Activated gamma-delta T cell treated with anti-CD3 and anti-CD28 coated beads, Interleukin-2, amount 50 U/mL, for 16 hours (primary cell): ENCODE results near the gene PSMC2.

ENCODE experiments used
- DNase-seq: peaks from one replicate; pipeline ENCODE4 v3.0.0-alpha.2; 2020; ENCODE audit warnings: low read depth

PSMC2 gene

GRCh38 chr7:103347507-103348267, at the start of gene PSMC2:
TSS of gene PSMC2 (plus strand) at chr7:103347643. CDS start at chr7:103347712, 69 bp downstream.
- peak; percentile 77 for DNase-seq

- no peak for DNase-seq
These were observed 49.6 kb upstream of the PSMC2 start for GRCh38 chr7:103297837-103298179.

- no peak for DNase-seq
These were observed 47.8 kb upstream of the PSMC2 start for GRCh38 chr7:103299660-103300059.

GRCh38 chr7:103301441-103301840, 46.0 kb upstream of the PSMC2 start:
- no peak for DNase-seq

- no peak for DNase-seq
These were observed 39.8 kb upstream of the PSMC2 start for GRCh38 chr7:103307503-103308231.

- no peak for DNase-seq
These were observed 32.6 kb upstream of the PSMC2 start for GRCh38 chr7:103314852-103315251.

GRCh38 chr7:103316380-103316941, 31.0 kb upstream of the PSMC2 start:
- DNase-seq: no peak

- no peak for DNase-seq
These were observed 30.4 kb upstream of the PSMC2 start for GRCh38 chr7:103317009-103317408.

GRCh38 chr7:103325744-103326143, 21.7 kb upstream of the PSMC2 start:
- DNase-seq: no peak

GRCh38 chr7:103336761-103337160, 10.7 kb upstream of the PSMC2 start:
- DNase-seq: no peak

GRCh38 chr7:103338864-103339263, 8.6 kb upstream of the PSMC2 start:
- no peak for DNase-seq

- DNase-seq: no peak
These were observed 6.0 kb upstream of the PSMC2 start for GRCh38 chr7:103341466-103341865.

- DNase-seq: no peak
These were observed 4.1 kb upstream of the PSMC2 start for GRCh38 chr7:103343332-103343731.

GRCh38 chr7:103343758-103344452, 3.5 kb upstream of the PSMC2 start:
- DNase-seq: peak; percentile 17

- DNase-seq: peak; percentile 82
These were observed 2.8 kb upstream of the PSMC2 start, which contains the start of gene DNAJC2 for GRCh38 chr7:103344453-103345149. TSS of gene DNAJC2 (minus strand) at chr7:103344767. CDS start at chr7:103344622, 145 bp downstream.

GRCh38 chr7:103346396-103346795, 1.0 kb upstream of the PSMC2 start:
- DNase-seq: no peak

GRCh38 chr7:103348452-103348851, 1.0 kb downstream of the PSMC2 start:
- DNase-seq: no peak

- DNase-seq: no peak
These were observed 1.5 kb downstream of the PSMC2 start for GRCh38 chr7:103348959-103349358.

GRCh38 chr7:103349805-103350204, 2.4 kb downstream of the PSMC2 start:
- no peak for DNase-seq

- DNase-seq: no peak
These were observed 22.0 kb downstream of the PSMC2 start for GRCh38 chr7:103369432-103369831.

- no peak for DNase-seq
These were observed 26.6 kb downstream of the PSMC2 start for GRCh38 chr7:103373866-103374643.
